GM12891 (cell line): Measurements from ENCODE around the gene BRAT1.

ENCODE experiments used
- PAX5 ChIP-seq: IDR thresholded peaks from 2 replicates; pipeline ENCODE4 v1.6.1; 2011; ENCODE audit warnings: low read length, moderate library complexity, mild to moderate bottlenecking; ENCODE audit not compliant: insufficient read depth, severe bottlenecking
- POLR2A ChIP-seq: IDR thresholded peaks from 2 replicates; pipeline ENCODE4 v1.6.1; 2011; ENCODE audit warnings: low read depth, low read length, control low read depth
- POLR2AphosphoS5 ChIP-seq: IDR thresholded peaks from 2 replicates; pipeline ENCODE4 v1.6.1; 2011; ENCODE audit warnings: low read depth, low read length, control low read depth
- TAF1 ChIP-seq: IDR thresholded peaks from 2 replicates; pipeline ENCODE4 v1.6.1; 2011; ENCODE audit warnings: low read depth, low read length, control low read depth

- TF ChIP-seq POLR2A (no peak), PAX5 (no peak), POLR2AphosphoS5 (no peak), TAF1 (no peak)
Measured at GRCh38 chr7:2520761-2521290, 34.5 kb downstream of the BRAT1 start.
